Right lung (tissue), 5 donors: ENCODE results near the gene HACE1. TPM values are rescaled to one million over a fixed set of nuclear protein-coding genes. Genes with fewer than 3 reads are reported as not detected.
A peak's percentile ranks its signal among the peaks of the same experiment; 100 is the strongest.
"Not testable (repeated sequence)": the region's sequence is repeated elsewhere in the genome, so short reads cannot be mapped to it uniquely, and the experiment has no call there.

Source experiments
- DNase-seq, 2 donors: peaks; one replicate each; pipeline ENCODE4 v3.0.0-alpha.2; 2013
- polyA plus RNA-seq, 5 donors: library from polyadenylated mRNA; unstranded; fragments of 120-200 nt; gene quantifications; one replicate each; pipeline versions ENCODE4 v1.2.1 to v1.2.3, GENCODE V29; 2013; ENCODE audit warnings: inconsistent platforms in 1 of 5, low replicate concordance in 1 of 5; ENCODE audit not compliant: insufficient read length in 5 of 5, insufficient read depth in 1 of 5

Gene HACE1
- polyA plus RNA-seq, 5 donors: 17.4 to 26.7 (median 24.7) TPM

DNA sequence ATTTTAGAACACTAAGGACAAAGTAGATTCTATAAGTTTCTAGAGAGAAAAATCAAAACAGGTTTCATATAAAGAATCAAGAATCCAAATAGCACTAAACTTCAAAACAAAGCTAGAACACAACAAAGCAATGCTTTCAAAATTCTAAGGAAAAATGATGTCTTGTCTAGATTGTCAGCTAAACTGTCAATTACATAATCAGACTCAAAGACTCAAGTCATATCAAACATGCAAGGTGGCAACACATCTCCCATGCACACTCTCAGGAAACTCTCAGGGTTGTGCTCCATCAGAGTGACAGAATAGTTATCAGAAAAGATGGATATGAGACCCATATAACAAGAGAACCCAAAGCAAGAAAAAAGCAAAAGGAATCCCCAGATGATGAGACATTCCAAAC, 23.9 kb downstream of the HACE1 start:
- DNase-seq: no peak

DNA sequence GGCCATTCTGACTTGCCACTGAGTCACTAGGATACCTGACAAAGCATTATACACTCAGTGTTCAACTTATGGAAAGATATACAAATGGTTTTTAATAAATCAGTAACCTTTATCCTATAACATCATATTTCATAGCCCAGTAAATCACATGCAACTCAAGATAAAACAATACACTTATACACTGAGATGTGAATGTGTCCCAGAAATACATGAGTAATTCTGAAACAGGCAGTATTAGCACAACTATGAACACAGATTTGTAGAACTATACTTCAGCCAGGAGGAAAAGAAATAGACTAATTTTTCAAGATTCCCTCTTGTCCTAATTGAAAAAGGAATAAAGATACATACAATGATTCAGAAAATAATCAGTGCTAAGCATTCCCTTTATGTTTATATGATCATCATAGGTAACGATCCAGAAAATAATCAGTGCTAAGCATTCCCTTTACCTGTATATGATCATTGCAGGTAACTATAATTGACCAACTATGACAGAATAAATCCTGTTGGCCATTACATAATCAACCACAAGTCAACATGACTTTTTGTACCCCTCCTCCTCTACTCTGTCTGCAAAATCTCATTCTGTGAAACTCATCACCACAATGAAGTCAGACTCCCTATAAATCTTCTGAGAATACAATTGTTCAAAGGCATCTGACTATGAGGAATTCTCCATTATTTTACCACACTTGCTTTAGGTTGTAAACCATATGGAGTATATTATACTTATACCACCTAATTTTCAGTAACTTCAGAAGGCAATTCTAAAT, 30.3 kb downstream of the HACE1 start:
- DNase-seq: no peak

DNA sequence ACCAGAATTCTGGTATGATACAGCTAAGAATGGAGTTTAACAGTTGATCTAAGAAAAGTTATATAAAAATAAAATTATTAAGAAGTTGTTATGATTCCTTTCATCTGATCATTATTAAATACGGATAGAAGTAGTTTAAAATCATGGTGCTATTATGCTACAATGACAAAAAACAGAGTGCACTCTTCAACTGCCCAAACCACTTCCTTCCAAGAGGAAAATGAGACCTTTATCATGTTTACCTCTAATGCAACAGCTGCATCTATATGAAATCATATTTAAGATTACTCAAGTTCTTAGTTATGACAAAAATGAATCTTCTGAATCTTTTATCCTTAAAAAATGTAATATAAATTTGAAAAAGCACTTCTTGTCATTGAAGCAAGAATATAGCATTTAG, 31.2 kb downstream of the HACE1 start:
- DNase-seq: no peak

DNA sequence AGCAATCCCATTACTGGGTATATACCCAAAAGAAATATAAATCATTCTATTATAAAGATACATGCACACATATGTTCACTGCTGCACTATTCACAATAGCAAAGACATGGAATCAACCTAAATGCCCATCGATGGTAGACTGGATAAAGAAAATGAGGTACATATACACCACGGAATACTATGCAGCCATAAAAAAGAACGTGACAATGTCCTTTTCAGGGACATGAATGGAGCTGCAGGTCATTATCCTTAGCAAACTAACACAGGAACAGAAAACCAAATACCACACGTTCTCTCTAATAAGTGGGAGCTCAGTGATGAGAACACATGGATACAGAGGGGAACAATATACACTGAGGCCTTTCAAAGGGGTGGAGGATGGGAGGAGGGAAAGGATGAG, 38.9 kb downstream of the HACE1 start:
- DNase-seq: not testable (repeated sequence)

DNA sequence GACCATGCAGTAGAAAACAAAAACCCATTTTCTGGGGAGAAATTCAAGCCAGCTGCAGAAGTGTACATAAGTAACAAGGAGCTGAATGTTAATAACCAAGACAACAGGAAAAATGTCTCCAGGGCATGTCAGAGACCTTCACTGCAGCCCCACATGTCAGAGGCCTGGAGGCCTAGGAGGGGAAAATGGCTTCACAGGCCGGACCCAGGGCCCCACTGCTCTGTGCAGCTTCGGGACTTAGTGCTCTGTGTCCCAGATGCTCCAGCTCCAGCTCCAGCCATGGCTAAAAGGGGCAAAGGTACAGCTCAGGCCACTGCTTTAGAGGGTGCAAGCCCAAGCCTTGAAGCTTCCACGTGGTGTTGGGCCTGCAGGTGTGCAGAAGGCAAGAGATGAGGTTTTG, 43.6 kb downstream of the HACE1 start:
- DNase-seq: no peak

DNA sequence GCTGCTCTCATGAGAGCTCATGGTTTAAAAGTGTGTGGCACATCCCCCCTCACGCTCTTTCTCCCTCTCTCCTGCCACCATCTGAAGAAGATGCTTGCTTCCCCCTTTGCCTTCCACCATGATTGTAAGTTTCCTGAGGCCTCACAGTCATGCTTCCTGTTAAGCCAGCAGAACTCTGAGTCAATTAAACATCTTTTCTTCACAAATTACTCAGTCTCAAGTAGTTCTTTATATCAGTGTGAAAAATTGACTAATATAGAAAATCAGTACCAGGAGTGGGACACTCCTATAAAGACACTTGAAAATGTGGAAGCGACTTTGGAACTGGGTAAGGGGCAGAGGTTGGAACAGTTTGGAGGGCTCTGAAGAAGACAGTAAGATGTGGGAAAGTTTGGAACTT, 45.0 kb downstream of the HACE1 start:
- no peak for DNase-seq

DNA sequence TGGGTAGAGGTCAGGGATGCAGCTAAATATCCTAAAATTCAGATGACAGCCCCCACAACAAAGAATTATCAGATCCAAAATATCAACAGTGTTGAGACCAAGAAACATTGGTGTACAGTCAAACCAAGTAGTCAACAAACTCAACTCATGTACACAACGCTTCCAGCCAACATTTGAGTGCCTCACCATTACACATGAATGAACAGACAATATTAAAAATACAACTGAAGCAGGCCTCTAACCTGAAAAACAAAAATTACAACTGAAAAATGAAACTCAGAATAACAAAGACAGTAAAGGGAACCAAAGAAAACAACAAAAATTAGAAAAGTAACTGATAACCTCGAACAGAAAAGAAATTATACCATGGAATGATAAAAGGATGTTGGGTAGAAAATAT, 46.2 kb downstream of the HACE1 start:
- no peak for DNase-seq

DNA sequence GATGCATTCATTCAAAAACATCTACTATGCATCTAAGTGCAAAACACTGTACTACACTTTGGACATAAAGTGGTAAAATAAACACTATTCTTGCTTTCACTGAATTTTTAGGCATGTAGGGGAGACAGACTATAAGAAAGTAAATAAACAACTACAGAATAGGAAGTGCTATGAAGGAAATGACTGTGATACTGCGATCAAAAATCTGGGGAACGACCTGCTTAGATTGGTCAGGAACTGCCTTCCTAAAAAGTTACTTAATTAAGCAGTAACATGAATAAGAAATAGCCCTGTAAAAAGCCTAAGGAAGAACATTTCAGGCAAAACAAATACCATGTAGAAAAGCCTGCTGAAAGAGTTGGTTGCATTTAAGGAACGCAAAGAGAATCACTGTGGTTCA, 50.6 kb downstream of the HACE1 start:
- DNase-seq: no peak

DNA sequence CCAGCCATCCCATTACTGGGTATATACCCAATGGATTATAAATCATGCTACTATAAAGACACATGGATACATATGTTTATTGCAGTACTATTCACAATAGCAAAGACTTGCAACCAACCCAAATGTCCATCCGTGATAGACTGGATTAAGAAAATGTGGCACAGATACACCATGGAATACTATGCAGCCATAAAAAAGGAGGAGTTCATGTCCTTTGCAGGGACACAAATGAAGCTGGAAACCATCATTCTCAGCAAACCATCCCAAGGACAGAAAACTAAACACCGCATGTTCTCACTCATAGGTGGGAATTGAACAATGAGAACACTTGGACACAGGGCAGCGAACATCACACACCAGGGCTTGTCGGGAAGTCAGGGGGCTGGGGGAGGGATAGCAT, 54.4 kb downstream of the HACE1 start:
- not testable (repeated sequence) for DNase-seq

DNA sequence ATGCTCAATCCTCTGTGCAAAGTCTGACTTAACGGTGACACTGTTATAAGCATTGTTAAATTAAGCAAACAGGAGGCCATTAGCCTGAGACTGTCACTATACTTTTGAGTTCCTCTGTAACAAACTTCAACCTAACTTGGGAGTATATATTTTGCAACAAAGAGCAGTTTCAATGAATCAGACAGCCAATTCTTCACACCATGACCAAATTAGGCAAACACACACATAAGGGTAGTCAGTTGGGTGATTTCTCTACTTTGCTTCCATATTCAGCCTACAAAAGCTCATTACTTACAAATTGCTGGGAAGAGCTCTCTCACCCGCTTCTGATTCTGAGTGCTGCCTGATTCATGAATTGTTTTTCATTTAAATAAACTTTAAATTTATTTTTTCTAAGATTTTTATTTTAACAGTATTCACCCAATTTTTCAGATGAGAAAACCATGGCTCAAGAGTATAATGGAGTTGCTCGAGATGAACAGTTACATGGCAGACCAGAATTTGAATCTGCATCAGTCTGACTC, 60.5 kb downstream of the HACE1 start:
- DNase-seq: no peak

DNA sequence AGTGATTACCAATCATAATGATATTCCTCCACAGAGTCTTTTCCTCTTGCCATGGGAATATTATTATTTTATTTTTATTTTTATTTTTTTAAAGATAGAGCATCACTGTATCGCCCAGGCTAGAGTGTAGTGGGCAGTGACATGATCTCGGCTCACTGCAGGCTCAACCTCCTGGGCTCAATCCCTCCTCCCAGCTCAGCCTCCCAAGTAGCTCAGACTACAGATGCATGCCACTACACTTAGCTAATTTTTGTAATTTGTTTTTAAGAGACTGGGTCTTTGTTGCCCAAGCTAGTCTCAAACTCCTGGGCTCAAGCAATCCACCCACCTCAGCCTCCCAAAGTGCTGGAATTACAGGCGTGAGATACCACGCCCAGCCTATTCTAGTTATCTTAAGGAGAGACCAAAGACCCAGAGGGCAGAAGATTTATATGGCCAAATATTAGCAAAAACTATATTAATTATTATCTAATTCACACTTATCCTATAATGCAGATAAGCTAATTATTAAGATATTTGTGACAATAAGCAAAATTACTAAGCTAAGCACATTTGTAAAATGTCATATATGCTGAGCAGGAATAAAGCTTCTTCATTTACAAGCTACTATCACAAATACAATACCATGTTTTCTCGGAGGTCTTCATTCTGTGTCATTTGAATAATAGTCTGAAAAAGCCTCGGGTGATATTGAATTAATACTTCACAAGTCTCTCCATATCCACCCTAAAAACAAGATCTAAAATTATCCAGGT, 63.5 kb downstream of the HACE1 start:
- no peak for DNase-seq

DNA sequence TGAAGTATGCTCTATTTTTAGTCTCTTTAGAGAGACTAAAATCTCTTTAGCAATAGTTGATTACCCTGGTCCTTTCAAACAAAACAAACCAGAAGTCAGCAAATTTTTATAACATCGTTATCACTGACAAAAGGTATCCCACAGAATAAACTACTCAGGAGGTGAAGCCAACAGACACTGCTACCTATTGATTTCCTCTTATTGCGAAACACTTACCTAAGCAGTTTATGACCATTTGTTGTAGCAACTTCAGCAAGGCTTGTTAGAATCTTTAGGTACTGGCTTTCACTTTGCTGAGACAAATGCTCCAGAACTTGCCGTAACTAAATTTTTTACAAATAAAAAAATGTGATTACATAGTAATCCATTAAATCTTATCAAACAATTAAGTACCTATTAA, 64.4 kb downstream of the HACE1 start:
- DNase-seq: no peak

DNA sequence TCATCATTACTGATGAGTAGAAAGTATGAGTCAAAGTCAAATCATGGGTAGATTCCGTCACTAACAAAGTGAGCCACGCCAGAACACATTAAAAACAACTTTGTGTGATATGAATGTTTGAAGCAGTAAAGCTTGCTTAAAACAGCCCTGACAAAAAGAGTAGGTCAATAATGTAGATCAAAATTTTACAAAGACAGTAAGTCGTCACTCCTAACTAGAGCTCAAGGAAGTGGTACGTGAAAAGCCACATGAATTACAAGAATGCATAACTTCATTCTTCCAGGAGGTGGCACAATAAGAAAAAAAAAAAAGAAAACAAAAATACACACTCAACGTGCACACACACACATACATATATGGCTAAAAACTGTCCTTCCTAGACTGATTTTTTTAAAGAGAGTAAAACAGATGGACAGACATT, 69.9 kb downstream of the HACE1 start:
- no peak for DNase-seq

DNA sequence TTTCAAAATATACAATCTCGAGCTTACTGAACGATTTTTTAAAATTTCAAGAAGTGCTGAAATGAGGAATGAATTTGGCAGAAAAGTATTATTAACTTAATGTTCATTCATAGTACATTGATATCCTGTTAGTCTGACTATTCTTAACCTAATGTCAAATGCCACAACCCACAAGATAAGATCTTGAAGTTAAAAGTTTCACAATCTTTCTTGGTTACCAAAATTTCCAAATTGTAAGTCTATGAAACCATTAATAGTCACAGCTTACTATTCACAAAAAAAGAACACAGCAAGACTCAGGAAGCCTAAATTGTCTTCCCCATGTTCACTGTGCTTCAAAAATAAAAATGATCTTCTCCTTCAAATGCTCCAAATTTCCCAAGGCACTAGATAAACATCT, 71.3 kb downstream of the HACE1 start:
- DNase-seq: no peak

DNA sequence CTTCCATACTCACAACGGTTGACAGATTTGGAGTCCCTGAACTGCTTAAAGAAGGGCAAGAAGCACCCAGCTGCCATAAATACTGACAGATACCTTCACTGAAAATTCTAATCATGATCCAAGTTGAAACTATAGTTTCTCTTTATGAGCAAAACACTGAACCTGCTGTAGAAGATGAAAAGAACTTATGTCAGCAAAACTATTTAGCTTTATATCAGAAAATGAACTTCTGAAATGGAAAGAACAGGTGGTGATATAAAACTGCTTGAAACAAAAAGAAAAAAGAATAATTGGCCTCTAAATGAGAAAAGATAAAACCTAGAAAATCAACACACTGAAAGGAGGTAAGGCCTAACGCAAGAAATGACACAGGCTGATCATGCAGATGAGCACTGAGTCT, 72.4 kb downstream of the HACE1 start:
- DNase-seq: no peak

DNA sequence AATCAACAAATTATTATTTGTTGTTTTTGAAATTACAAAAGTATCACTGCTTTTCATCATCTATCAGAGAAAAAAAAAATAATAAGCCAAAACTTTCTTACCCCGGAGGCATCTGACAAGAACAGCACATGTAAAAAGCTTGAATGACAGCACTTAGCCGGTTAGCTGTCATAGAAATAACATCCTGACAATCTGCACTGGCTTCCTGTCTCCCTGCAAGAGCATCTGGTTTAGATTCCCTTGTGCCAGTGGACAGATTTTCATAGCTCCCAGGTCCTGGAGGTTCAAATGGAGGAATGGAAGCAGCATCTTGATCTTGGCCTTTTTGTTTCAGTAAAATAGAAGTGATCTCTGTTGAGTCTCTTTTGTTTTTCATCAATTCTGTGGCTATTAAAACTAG, 74.8 kb downstream of the HACE1 start:
- no peak for DNase-seq

DNA sequence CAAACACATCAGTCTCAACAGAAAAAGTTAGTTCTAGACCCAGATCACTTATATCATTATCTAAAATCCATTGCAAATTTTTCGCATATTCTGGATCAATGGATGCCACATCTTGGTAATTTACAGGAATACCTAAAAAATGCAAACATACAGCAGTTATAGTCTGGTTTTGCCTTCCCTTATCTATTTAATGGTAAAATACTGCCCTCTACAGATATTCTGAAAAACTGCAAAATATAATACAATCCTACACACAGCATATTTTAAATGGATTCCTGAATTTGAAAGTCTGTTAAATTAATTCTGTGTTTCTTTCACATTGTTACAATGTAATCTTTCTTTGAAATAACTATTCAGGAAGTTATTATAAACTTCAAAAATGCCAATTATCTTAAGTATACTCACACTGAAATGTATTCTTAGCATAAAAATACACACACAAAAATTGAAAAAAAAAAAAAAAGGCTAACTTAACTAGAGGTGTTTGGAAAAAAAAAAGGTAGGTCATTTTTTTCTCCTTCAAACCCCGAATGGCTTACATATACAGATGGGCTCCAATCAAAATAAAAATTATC, 88.4 kb downstream of the HACE1 start:
- DNase-seq: peak in 1 of 2 donors; percentile 12

DNA sequence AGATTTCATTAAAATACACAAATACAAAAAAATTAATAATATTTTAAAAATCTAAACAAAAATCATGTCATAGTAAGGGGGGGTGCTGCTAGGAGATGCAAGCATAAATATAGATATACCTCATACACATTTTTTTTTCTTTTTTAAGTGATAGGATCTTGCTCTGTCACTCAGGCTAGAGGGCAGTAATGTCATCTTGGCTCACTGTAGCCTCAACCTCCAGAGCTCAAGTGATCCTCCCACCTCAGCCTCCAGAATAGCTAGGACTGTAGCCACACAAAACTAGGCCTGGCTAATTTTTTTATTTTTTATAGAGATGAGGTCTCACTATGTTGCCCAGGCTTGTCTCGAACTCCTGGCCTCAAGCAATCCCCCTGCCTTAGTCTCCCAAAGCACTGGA, 90.8 kb downstream of the HACE1 start:
- DNase-seq: no peak

DNA sequence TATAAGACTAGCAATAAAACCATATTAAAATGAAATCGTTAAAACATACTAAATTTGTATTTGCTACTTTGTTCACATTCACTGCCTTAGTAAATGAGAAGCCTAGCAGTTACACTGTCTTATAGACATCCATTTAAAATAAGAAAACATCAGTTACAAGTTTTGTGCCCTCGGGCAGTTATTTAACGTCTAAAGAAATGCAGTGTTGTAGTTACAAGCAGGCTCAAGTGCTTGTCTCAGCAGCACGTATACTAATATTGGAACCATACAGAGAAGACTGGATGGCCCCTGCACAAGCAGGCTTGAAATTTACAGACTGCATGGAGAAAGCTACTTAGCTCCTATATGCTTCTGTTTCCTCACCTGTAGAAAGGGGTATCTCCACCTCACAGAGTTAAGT, 93.1 kb downstream of the HACE1 start:
- no peak for DNase-seq

DNA sequence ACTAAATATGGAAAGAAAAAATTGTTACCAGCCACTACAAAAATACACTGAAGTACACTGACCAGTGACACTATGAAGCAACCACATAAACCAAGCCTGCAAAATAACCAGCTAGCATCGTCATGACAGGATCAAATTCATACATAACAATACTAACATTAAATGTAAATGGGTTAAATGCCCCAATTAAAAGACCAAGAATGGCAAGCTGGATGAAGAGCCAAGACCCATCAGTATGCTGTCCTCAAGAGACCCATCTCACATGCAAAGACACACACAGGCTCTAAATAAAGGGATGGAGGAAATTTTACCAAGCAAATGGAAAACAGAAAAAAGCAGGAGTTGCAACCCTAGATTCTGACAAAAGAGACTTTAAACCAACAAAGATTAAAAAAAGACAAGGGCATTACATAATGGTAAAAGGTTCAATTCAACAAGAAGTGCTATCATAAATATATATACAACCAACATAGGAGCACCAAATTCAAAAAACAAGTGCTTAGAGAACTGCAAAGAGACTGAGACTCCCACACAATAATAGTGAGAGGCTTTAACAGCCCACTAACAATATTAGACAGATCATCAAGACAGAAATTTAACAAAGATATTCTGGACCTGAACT, 104.8 kb downstream of the HACE1 start:
- DNase-seq: no peak

DNA sequence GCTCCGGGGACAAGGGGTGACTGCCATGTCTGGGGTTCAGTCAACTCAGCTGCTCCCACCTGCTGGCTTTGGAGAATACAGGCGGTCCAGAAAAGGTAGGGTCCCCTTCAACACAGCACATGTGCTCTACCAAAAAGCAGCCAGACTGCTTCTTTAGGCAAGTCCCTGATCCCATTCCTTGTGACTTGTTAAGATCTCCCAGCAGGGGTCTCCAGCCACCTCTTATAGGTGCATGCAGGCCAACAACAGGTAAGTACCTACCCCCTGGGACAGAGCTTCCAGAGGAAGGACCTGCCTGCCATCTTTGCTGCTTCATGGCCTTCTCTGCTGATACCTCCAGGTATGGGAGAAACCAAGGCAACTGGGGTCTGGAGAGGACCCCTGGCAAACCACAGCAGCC, 106.5 kb downstream of the HACE1 start:
- DNase-seq: no peak

DNA sequence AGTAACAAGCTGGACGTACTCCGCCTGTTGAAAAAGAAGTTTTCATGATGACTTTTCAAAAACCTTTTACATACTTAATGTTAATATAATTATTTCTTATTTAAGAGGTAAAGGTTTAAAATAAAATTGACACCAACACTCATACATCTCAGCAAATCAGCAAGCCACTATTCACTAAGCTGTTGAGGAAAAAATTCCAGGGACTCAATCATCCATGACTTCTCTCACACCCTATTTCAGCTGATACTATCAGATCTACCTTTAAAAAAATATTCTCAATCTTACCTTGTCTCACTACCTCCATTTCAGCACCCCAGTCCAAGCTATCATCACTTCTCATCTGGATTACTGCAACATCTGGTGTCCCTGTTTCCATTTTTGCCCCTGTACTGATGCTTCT, 109.3 kb downstream of the HACE1 start:
- no peak for DNase-seq
